WTC11 (cell line): ENCODE measurements around the gene PLPP3. TPM values are rescaled to one million over a fixed set of nuclear protein-coding genes. Genes with fewer than 3 reads are reported as not detected.

Source experiments
- ATAC-seq: fragments of 200-7000 bp; cut with Tn5 transposase; 2 replicates; pipeline ENCODE4 v1.10.0; 2021; ENCODE audit warnings: mild to moderate bottlenecking, moderate library complexity
- CTCF ChIA-PET: fragments of 300-600 bp; sonication (Branson Sonifier 250); formaldehyde crosslinking; loops from one replicate; lab custom pipeline; 2021; ENCODE audit warnings: antibody characterized with exemption; lab: Charles Lee
- POLR2A ChIA-PET: fragments of 350-600 bp; sonication (Branson Sonifier 250); formaldehyde crosslinking; loops from one replicate; lab custom pipeline; 2021; ENCODE audit warnings: antibody characterized with exemption; lab: Charles Lee
- DNase-seq: peaks from one replicate; pipeline ENCODE4 v3.0.0; 2021; ENCODE audit warnings: low spot score
- H3K27ac Mint-ChIP-seq: 2 replicates; pipeline ENCODE4 v1.8.0; 2021; ENCODE audit warnings: mixed read lengths
- H3K27me3 Mint-ChIP-seq: 2 replicates; pipeline ENCODE4 v1.8.0; 2021; ENCODE audit warnings: low read depth, mild to moderate bottlenecking, moderate library complexity, mixed read lengths
- H3K36me3 Mint-ChIP-seq: 2 replicates; pipeline ENCODE4 v1.8.0; 2021; ENCODE audit warnings: mixed read lengths
- H3K4me1 Mint-ChIP-seq: 2 replicates; pipeline ENCODE4 v1.8.0; 2022; ENCODE audit warnings: mixed read lengths
- H3K4me3 Mint-ChIP-seq: 2 replicates; pipeline ENCODE4 v1.8.0; 2021; ENCODE audit warnings: mild to moderate bottlenecking, moderate library complexity, mixed read lengths
- H3K9me3 Mint-ChIP-seq: 2 replicates; pipeline ENCODE4 v1.8.0; 2021; ENCODE audit warnings: mixed read lengths
- ATF1 ChIP-seq: sonication (generic); formaldehyde crosslinking; IDR thresholded peaks from 2 replicates; pipeline ENCODE4 v1.8.1; 2023; ENCODE audit warnings: mild to moderate bottlenecking, moderate library complexity, missing genetic modification reagents
- CREM ChIP-seq: sonication (generic); formaldehyde crosslinking; IDR thresholded peaks from 2 replicates; pipeline ENCODE4 v1.8.1; 2022; ENCODE audit warnings: mild to moderate bottlenecking, missing genetic modification reagents, moderate library complexity
- FOXJ3 ChIP-seq: sonication (generic); formaldehyde crosslinking; IDR thresholded peaks from 2 replicates; pipeline ENCODE4 v1.9.0; 2021; ENCODE audit warnings: missing genetic modification reagents, mild to moderate bottlenecking, borderline replicate concordance
- JAZF1 ChIP-seq: fragments of 250-450 bp; sonication (Bioruptor Pico); IDR thresholded peaks from 2 replicates; pipeline ENCODE4 v1.9.0; 2021; ENCODE audit warnings: moderate library complexity, mild to moderate bottlenecking, inconsistent platforms
- JUN ChIP-seq: sonication (generic); formaldehyde crosslinking; IDR thresholded peaks from 2 replicates; pipeline ENCODE4 v1.8.0; 2023; ENCODE audit warnings: mild to moderate bottlenecking, missing genetic modification reagents
- SMAD4 ChIP-seq: sonication (generic); formaldehyde crosslinking; IDR thresholded peaks from 2 replicates; pipeline ENCODE4 v1.8.0; 2022; ENCODE audit warnings: mild to moderate bottlenecking, missing genetic modification reagents
- SOX15 ChIP-seq: fragments of 250-450 bp; sonication (Bioruptor Pico); IDR thresholded peaks from 2 replicates; pipeline ENCODE4 v1.9.0; 2021; ENCODE audit warnings: mild to moderate bottlenecking
- TEAD4 ChIP-seq: sonication (generic); formaldehyde crosslinking; IDR thresholded peaks from 2 replicates; pipeline ENCODE4 v1.8.0; 2022; ENCODE audit warnings: mild to moderate bottlenecking, missing genetic modification reagents
- ZBTB21 ChIP-seq: sonication (generic); formaldehyde crosslinking; IDR thresholded peaks from 2 replicates; pipeline ENCODE4 v1.8.1; 2023; ENCODE audit warnings: mild to moderate bottlenecking, missing genetic modification reagents, borderline replicate concordance
- ZNF423 ChIP-seq: fragments of 250-450 bp; sonication (Bioruptor Pico); IDR thresholded peaks from 2 replicates; pipeline ENCODE4 v2.1.2; 2022; ENCODE audit warnings: mild to moderate bottlenecking, moderate library complexity
- ZNF671 ChIP-seq: fragments of 250-450 bp; sonication (Bioruptor Pico); IDR thresholded peaks from 2 replicates; pipeline ENCODE4 v1.8.0; 2021; ENCODE audit warnings: mild to moderate bottlenecking
- total RNA-seq: library from RNA; stranded (reverse); gene quantifications from 3 replicates; pipeline ENCODE4 v1.2.3, GENCODE V29; 2021
- TF ChIP-seq, protein P1 (sequence below): sonication (generic); formaldehyde crosslinking; IDR thresholded peaks from 2 replicates; pipeline ENCODE4 v1.8.0; 2022; ENCODE audit warnings: missing genetic modification reagents
- TF ChIP-seq, protein P2 (sequence below): sonication (generic); formaldehyde crosslinking; IDR thresholded peaks from 2 replicates; pipeline ENCODE4 v1.8.1; 2023; ENCODE audit warnings: mild to moderate bottlenecking, missing genetic modification reagents
- TF ChIP-seq, protein P3 (sequence below): sonication (generic); formaldehyde crosslinking; IDR thresholded peaks from 2 replicates; pipeline ENCODE4 v1.8.0; 2022; ENCODE audit warnings: mild to moderate bottlenecking, missing genetic modification reagents
- TF ChIP-seq, protein P4 (sequence below): fragments of 250-450 bp; sonication (Bioruptor Pico); IDR thresholded peaks from 2 replicates; pipeline ENCODE4 v1.9.0; 2021; ENCODE audit warnings: moderate library complexity, mild to moderate bottlenecking, inconsistent platforms, borderline replicate concordance
- TF ChIP-seq, protein P5 (sequence below): fragments of 250-450 bp; sonication (Bioruptor Pico); IDR thresholded peaks from 2 replicates; pipeline ENCODE4 v1.9.0; 2021; ENCODE audit warnings: mild to moderate bottlenecking, borderline replicate concordance
- TF ChIP-seq, protein P6 (sequence below): sonication (generic); formaldehyde crosslinking; IDR thresholded peaks from 2 replicates; pipeline ENCODE4 v1.8.1; 2022; ENCODE audit warnings: mild to moderate bottlenecking, moderate library complexity, missing genetic modification reagents

Gene PLPP3
- total RNA-seq, 1 experiment from 2014 or later: 31.0 TPM

DNA sequence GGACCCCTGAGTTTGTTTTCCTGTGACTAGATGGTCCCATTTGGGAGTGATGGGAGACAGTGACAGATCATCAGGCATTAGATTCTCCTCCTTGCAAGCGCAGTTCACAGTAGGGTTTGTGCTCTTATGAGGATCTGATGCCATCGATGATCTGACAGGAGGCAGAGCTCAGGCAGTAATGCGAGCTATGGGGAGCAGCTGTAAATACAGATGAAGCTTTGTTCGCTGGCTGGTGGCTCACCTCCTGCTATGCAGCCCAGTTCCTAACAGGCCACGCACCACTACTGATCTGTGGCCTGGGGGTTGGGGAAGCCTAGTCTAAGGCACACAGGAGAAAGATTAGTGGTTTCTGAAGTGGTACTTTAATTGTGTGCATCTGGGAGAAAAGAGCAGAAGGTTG, 7.1 kb upstream of the PLPP3 start:
- CTCF ChIA-PET: no interaction called here
- H3K36me3 Mint-ChIP-seq: 0 out of 2 replicates have a peak, but pooled peaks cover 3% of the 10 kb centered on the region
- TF ChIP-seq SMAD4 (CRISPR knock-in tag) (no peak), FOXJ3 (no peak), ATF1 (CRISPR knock-in tag) (no peak), SOX15 (no peak), ZNF423 (CRISPR knock-in tag) (no peak), CREM (CRISPR knock-in tag) (no peak), ZNF671 (CRISPR knock-in tag) (no peak)
- TF ChIP-seq, protein P1, sequence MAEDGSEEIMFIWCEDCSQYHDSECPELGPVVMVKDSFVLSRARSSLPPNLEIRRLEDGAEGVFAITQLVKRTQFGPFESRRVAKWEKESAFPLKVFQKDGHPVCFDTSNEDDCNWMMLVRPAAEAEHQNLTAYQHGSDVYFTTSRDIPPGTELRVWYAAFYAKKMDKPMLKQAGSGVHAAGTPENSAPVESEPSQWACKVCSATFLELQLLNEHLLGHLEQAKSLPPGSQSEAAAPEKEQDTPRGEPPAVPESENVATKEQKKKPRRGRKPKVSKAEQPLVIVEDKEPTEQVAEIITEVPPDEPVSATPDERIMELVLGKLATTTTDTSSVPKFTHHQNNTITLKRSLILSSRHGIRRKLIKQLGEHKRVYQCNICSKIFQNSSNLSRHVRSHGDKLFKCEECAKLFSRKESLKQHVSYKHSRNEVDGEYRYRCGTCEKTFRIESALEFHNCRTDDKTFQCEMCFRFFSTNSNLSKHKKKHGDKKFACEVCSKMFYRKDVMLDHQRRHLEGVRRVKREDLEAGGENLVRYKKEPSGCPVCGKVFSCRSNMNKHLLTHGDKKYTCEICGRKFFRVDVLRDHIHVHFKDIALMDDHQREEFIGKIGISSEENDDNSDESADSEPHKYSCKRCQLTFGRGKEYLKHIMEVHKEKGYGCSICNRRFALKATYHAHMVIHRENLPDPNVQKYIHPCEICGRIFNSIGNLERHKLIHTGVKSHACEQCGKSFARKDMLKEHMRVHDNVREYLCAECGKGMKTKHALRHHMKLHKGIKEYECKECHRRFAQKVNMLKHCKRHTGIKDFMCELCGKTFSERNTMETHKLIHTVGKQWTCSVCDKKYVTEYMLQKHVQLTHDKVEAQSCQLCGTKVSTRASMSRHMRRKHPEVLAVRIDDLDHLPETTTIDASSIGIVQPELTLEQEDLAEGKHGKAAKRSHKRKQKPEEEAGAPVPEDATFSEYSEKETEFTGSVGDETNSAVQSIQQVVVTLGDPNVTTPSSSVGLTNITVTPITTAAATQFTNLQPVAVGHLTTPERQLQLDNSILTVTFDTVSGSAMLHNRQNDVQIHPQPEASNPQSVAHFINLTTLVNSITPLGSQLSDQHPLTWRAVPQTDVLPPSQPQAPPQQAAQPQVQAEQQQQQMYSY (CRISPR knock-in tag): no peak
- TF ChIP-seq, protein P2, sequence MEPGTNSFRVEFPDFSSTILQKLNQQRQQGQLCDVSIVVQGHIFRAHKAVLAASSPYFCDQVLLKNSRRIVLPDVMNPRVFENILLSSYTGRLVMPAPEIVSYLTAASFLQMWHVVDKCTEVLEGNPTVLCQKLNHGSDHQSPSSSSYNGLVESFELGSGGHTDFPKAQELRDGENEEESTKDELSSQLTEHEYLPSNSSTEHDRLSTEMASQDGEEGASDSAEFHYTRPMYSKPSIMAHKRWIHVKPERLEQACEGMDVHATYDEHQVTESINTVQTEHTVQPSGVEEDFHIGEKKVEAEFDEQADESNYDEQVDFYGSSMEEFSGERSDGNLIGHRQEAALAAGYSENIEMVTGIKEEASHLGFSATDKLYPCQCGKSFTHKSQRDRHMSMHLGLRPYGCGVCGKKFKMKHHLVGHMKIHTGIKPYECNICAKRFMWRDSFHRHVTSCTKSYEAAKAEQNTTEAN (CRISPR knock-in tag): no peak
- TF ChIP-seq, protein P3, sequence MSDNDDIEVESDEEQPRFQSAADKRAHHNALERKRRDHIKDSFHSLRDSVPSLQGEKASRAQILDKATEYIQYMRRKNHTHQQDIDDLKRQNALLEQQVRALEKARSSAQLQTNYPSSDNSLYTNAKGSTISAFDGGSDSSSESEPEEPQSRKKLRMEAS (CRISPR knock-in tag): no peak
- TF ChIP-seq, protein P4, sequence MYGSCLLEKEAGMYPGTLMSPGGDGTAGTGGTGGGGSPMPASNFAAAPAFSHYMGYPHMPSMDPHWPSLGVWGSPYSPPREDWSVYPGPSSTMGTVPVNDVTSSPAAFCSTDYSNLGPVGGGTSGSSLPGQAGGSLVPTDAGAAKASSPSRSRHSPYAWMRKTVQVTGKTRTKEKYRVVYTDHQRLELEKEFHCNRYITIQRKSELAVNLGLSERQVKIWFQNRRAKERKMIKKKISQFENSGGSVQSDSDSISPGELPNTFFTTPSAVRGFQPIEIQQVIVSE (CRISPR knock-in tag): no peak
- TF ChIP-seq, protein P5, sequence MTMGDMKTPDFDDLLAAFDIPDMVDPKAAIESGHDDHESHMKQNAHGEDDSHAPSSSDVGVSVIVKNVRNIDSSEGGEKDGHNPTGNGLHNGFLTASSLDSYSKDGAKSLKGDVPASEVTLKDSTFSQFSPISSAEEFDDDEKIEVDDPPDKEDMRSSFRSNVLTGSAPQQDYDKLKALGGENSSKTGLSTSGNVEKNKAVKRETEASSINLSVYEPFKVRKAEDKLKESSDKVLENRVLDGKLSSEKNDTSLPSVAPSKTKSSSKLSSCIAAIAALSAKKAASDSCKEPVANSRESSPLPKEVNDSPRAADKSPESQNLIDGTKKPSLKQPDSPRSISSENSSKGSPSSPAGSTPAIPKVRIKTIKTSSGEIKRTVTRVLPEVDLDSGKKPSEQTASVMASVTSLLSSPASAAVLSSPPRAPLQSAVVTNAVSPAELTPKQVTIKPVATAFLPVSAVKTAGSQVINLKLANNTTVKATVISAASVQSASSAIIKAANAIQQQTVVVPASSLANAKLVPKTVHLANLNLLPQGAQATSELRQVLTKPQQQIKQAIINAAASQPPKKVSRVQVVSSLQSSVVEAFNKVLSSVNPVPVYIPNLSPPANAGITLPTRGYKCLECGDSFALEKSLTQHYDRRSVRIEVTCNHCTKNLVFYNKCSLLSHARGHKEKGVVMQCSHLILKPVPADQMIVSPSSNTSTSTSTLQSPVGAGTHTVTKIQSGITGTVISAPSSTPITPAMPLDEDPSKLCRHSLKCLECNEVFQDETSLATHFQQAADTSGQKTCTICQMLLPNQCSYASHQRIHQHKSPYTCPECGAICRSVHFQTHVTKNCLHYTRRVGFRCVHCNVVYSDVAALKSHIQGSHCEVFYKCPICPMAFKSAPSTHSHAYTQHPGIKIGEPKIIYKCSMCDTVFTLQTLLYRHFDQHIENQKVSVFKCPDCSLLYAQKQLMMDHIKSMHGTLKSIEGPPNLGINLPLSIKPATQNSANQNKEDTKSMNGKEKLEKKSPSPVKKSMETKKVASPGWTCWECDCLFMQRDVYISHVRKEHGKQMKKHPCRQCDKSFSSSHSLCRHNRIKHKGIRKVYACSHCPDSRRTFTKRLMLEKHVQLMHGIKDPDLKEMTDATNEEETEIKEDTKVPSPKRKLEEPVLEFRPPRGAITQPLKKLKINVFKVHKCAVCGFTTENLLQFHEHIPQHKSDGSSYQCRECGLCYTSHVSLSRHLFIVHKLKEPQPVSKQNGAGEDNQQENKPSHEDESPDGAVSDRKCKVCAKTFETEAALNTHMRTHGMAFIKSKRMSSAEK (CRISPR knock-in tag): no peak
- TF ChIP-seq, all 79 proteins: peak for 0
- no peaks in the 10 kb centered on the region for H3K27me3 Mint-ChIP-seq
- POLR2A ChIA-PET: no interaction called here
- no peak for ATAC-seq
- H3K9me3 Mint-ChIP-seq: peaks cover 16% of the 10 kb centered on the region
- H3K27ac Mint-ChIP-seq: no peak overlapping the region
- H3K4me3 Mint-ChIP-seq: no peak overlapping the region
- no peak for DNase-seq
- peaks cover 15% of the 10 kb centered on the region for H3K4me1 Mint-ChIP-seq

DNA sequence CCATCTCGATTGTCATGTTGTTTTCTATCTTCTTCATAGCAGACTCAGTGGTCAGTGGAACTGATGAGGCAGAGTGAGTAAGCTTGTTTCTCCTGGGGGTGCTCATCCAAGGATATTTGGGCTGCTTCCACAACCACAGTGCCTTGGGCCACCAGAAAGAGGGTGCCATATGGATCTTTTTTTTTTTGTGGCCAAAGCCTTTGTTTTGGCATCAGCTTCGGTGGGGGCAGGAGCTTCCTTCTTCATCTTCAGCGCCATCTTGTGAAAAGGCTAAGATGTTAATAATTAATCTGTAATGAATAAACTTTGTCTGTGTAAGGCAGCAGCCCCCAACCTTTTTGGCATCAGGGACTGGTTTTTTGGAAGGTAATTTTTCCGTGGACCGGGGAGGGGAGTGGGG, 6.6 kb upstream of the PLPP3 start:
- ChIA-PET POLR2A (no interaction called here), CTCF (interaction anchor here (1.5 to 2.2 kb wide), 4 partner anchors 82 to 1210 kb away, joined by 4 to 8 read pairs (median 6); no protein-coding TSS in a partner anchor)
- TF ChIP-seq JAZF1 (CRISPR knock-in tag): no peak
- no peak for TF ChIP-seq ZNF423 (CRISPR knock-in tag)
- no peak for TF ChIP-seq ZBTB21
- TF ChIP-seq, protein P6, sequence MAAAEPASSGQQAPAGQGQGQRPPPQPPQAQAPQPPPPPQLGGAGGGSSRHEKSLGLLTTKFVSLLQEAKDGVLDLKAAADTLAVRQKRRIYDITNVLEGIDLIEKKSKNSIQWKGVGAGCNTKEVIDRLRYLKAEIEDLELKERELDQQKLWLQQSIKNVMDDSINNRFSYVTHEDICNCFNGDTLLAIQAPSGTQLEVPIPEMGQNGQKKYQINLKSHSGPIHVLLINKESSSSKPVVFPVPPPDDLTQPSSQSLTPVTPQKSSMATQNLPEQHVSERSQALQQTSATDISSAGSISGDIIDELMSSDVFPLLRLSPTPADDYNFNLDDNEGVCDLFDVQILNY (CRISPR knock-in tag): no peak
- no peak for TF ChIP-seq TEAD4
- TF ChIP-seq JUN (CRISPR knock-in tag): no peak
- Mint-ChIP-seq H3K36me3 (0 out of 2 replicates have a peak, but pooled peaks cover 3% of the 10 kb centered on the region), H3K9me3 (peaks cover 16% of the 10 kb centered on the region), H3K27ac (no peak overlapping the region), H3K4me3 (no peak overlapping the region), H3K27me3 (no peaks in the 10 kb centered on the region), H3K4me1 (peaks cover 20% of the 10 kb centered on the region)
- DNase-seq (no peak), ATAC-seq (no peak)
